Stimulated activated CD8-positive, alpha-beta memory T cell treated with anti-CD3 and anti-CD28 coated beads, Interleukin-15, amount 100 ng/mL, for 24 hours (primary cell): ENCODE results near the gene HHATL.

Experiments
- DNase-seq: peaks from one replicate; pipeline ENCODE4 v3.0.0-alpha.2; 2020; ENCODE audit warnings: low read depth

Gene HHATL

GRCh38 chr3:42663581-42664437, 38.8 kb downstream of the HHATL start:
- DNase-seq, result no peak

- no peak for DNase-seq
These were observed 39.6 kb downstream of the HHATL start for GRCh38 chr3:42662813-42663535.

DNA sequence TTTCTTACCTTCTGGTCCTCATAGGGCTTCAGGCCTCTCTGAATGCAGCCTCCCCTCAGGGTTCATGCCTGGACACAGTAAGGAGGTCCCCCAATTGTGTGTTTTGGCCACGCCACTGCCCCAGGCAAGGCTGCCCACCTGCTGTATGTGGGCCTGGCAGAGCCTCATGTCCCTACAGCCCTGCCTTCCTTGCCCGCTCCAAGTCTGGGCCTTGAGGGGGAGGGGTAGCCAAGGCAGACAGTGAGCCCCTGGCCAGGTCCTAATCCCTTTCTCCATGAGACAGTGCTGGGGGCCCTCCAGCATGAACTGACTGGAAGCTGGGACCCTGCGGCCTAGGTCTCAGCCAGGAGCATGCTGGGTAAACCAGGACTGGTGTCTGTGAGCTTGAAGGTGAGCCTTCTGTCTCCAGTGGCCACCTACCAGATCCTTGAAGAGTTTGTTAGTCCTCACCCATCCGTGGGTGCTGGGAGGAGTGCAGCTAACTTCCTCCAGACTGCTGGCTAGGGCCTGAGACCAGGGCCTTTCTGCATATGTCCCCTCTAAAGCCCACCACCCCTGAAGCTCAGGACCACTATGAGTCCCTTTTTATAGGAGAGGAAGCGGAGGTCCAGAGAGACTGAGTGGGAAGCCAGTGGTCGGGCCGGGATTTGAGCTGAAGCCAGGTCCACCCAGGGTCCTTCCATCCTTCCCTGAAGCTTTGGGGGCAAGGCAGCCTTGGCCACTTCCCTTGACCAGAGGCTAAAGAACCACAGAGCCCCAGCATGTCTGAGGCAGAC, 40.4 kb downstream of the HHATL start:
- DNase-seq, result no peak

GRCh38 chr3:42661593-42662022, 41.0 kb downstream of the HHATL start:
- DNase-seq, result no peak

- no peak for DNase-seq
These were observed 41.7 kb downstream of the HHATL start for GRCh38 chr3:42660898-42661297.

GRCh38 chr3:42660131-42660715, 42.4 kb downstream of the HHATL start:
- DNase-seq, result no peak

GRCh38 chr3:42659451-42660130, 43.0 kb downstream of the HHATL start:
- no peak for DNase-seq

DNA sequence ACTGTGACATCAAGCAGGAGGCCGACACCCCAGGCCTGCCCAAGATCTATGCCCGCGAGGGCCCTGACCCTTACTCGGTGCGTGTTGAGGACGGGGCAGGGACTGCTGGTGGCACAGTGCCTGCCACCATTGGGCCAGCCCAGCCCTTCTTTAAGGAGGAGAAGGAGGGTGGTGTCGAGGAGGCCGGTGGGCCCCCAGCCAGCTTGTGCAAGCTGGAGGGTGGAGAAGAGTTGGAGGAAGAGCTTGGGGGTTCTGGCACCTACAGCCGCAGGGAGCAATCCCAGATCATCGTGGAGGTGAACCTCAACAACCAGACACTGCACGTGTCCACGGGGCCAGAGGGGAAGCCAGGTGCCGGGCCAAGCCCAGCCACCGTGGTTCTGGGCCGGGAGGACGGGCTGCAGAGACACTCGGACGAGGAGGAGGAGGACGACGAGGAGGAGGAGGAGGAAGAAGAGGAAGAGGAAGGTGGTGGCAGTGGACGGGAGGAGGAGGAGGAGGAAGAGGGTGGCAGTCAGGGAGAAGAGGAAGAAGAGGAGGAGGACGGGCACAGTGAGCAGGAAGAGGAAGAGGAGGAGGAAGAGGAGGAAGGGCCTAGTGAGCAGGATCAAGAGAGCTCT, 43.7 kb downstream of the HHATL start:
- DNase-seq, result no peak

GRCh38 chr3:42658091-42658770, 44.4 kb downstream of the HHATL start:
- DNase-seq, result no peak

- DNase-seq, result no peak
These were observed 44.9 kb downstream of the HHATL start for GRCh38 chr3:42657675-42658074.

GRCh38 chr3:42656680-42657610, 45.7 kb downstream of the HHATL start:
- DNase-seq, result no peak

DNA sequence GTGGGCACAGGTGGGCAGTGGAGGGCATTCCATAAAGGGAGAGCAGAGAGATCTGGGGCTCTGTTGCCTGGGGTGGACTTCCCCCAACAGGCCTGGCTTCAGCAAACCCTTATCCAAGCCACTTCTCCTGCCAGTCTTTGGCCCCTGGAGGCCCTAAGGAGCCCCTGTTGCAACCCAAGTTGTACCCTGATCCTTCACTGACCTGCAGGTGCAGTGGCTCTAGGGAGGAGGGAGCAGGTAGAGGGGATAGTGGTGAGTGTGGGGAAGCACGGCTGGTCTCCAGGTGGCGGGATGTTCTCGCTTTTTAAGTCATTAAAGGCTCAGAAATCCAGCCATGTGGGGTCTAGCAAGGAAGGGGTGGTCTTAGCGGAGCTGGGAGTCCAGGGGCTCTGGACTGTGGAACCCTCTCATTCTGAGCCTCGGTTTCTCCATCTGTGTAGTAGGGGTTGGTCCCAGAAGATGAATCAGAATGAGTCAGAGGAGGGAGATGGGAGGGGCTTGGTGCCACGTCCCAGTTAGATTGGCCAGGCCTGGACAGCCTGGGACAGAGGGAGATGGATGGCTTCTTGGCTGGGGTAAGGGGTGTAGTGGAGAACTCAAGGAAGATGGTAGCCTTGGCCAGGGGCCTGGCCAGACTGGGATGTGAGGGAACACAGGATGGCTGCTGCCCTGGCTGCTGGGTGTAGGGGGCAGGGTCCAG, 46.5 kb downstream of the HHATL start:
- no peak for DNase-seq

- DNase-seq, result no peak
These were observed 47.2 kb downstream of the HHATL start for GRCh38 chr3:42655331-42655888.

DNA sequence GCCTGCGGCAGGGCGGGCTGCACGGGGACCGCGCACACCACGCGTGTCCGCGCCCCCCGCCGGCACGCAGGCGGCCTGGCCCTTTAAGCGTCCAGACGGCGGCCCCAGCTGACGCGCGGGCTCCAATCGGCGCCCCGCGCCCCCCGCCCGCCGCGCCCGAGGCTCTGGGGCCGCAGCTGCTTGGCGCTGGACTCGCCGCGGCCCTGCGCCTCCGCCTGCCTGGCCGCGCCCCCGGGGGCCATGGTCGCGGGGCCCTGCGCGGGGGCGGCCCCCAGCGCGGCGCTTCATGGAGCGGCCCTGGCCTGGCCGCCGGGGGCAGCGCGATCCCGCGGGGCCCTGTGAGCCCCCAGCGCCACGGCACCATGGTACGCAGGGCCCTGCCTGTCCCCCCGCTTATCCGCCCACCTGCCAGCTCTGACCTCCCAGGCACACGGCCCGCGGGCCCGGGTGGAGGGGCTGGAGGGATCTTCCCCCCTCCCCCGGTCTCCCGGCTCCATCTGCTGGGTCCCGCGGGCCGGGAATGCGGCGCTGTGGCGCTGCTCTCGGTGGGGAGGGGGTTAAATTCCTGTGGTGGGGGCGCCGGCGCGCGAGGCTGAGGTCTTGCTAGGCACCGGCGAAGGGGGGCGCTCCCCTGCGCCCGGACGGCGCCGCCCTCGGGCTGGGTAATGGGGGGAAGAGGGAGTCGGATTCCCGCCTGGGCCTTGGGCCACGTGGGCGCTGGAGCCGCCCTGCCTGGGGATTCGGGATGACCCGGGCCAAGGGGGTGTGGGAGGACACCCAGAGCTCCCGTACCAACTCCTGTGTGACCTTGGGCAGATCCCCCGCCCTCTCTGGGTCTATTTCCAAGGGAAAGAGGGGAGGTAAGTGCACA, 48.0 kb downstream of the HHATL start:
- no peak for DNase-seq

DNA sequence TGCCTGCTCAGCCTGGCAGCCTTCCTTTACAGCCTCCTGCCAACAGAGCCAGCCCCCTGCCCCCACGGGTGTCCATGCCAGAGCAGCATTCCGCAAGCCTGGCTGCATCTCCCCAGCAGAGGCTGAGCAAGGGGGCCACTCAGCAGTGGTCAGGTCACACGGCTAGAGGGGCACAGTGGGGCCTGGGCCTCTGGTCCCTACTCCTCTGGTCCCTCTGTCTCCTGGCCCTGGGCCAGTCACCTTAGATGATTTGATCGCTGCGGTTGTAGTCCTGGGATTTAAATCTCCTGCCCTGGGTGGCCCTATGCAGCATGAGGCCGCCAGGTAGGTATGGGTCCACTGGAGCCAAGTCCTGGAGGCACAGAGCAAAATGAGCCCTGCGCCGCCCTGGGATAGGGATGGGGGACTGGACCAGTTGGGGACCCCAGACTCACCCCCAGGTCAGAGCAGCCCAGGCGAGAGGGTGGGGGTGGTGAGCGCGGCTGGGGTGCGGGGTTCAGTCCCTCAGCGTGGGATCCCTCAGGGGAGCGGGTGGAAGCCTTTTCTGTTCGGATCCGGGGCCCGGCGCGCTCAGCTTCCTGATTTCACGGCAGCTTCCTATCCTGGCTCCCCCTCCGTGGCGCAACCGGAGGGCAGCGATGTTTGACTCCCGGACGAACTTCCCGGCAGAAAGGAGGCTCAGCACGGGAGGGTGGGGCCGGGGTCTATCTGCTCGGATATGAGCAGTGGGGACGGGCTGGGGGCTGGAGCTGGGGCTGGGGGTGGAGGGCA, 48.9 kb downstream of the HHATL start, which contains the start of gene ZBTB47:
ZBTB47 (plus strand) TSS at position 138 of the 771 bp plus-strand sequence. CDS start 4,659 bp downstream, outside the sequence.
- DNase-seq, result no peak

- DNase-seq, result no peak
These were observed 49.4 kb downstream of the HHATL start for GRCh38 chr3:42653303-42653559.
